Measurements from ENCODE around the gene IQCE. TPM values are rescaled to one million over a fixed set of nuclear protein-coding genes. Genes with fewer than 3 reads are reported as not detected.

Gene IQCE
- total RNA-seq, 1 donor from 2014 or later: 22.2 TPM

GRCh38 chr7:2622869-2623697, 64.3 kb downstream of the IQCE start:
- TF ChIP-seq, protein P1, sequence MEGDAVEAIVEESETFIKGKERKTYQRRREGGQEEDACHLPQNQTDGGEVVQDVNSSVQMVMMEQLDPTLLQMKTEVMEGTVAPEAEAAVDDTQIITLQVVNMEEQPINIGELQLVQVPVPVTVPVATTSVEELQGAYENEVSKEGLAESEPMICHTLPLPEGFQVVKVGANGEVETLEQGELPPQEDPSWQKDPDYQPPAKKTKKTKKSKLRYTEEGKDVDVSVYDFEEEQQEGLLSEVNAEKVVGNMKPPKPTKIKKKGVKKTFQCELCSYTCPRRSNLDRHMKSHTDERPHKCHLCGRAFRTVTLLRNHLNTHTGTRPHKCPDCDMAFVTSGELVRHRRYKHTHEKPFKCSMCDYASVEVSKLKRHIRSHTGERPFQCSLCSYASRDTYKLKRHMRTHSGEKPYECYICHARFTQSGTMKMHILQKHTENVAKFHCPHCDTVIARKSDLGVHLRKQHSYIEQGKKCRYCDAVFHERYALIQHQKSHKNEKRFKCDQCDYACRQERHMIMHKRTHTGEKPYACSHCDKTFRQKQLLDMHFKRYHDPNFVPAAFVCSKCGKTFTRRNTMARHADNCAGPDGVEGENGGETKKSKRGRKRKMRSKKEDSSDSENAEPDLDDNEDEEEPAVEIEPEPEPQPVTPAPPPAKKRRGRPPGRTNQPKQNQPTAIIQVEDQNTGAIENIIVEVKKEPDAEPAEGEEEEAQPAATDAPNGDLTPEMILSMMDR (IDR thresholded peaks at IDR 0.05): no peak
- DNase-seq: peak; percentile 79
- intact Hi-C loops (cut with DNase I): no loop called here

DNA sequence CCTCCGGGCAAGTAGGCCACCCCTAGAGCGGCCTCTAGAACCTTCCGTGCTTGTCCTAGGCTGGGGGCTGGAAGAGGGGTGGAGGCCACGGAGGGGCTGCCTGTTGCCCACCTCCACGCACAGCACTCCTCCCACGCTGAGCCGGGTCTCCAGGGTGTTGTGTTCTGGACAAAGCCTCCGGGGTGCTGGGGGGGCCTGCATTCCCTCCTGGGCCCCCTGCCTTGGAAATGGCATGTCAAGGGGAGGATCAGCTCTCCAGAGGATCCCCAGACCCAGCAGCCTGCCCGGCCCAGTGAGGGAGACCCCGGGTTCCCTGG, 64.9 kb downstream of the IQCE start:
- H3K27me3 ChIP-seq: no peaks in the 10 kb centered on the region
- no peak overlapping the region for H3K4me3 ChIP-seq
- ATAC-seq (no peak), DNase-seq (no peak)
- H3K36me3 ChIP-seq: no peaks in the 10 kb centered on the region
- H3K9me3 ChIP-seq: no peaks in the 10 kb centered on the region
- TF ChIP-seq, protein P1 (IDR thresholded peaks at IDR 0.05): no peak
- H3K4me1 ChIP-seq: peaks cover 31% of the 10 kb centered on the region
- H3K27ac ChIP-seq: no peak overlapping the region
- intact Hi-C loops (cut with DNase I): no loop called here

More at GRCh38 chr7:2622869-2623697, 64.3 kb downstream of the IQCE start:
- peaks cover 31% of the 10 kb centered on the region for H3K4me1 ChIP-seq
- no peak overlapping the region for H3K27ac ChIP-seq
- H3K36me3 ChIP-seq: no peaks in the 10 kb centered on the region
- H3K4me3 ChIP-seq: no peak overlapping the region
- H3K27me3 ChIP-seq: no peaks in the 10 kb centered on the region
- peak; percentile 89 for ATAC-seq
- no peaks in the 10 kb centered on the region for H3K9me3 ChIP-seq

DNA sequence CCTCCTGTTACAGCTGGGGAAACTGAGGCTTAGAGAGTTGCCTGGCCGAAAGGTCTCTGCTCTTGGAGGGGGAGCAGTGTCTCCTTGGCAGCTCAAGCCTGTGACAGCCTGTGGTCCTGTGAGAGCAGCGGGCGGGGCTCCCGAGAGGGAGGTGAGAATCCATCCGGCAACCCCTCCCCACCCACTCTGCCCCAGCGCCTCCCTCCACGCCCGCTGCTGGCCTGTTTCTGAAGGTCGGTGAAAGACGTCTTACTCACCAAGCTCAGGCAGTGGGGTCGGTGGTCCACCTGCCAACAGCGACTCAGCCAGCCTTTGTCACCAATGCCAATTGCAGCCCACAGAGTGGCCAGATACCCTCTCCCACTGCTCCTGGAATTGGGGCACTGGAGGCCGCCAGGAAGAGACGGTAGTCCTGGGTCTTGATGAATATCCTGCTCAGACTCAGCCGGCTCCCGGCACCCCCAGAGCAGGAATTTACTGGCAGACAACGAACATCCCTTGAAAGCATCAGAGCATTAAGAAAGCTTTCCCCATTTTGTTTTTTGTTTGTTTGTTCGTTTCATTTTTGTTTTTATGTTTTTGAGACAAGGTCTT, 65.6 kb downstream of the IQCE start:
- Histone ChIP-seq H3K4me3 (no peak overlapping the region), H3K27me3 (no peaks in the 10 kb centered on the region), H3K4me1 (peaks cover 31% of the 10 kb centered on the region), H3K36me3 (no peaks in the 10 kb centered on the region), H3K27ac (no peak overlapping the region), H3K9me3 (no peaks in the 10 kb centered on the region)
- DNase-seq (no peak), ATAC-seq (no peak)
- intact Hi-C loops (cut with DNase I): no loop called here
- TF ChIP-seq, protein P1 (IDR thresholded peaks at IDR 0.05): no peak

DNA sequence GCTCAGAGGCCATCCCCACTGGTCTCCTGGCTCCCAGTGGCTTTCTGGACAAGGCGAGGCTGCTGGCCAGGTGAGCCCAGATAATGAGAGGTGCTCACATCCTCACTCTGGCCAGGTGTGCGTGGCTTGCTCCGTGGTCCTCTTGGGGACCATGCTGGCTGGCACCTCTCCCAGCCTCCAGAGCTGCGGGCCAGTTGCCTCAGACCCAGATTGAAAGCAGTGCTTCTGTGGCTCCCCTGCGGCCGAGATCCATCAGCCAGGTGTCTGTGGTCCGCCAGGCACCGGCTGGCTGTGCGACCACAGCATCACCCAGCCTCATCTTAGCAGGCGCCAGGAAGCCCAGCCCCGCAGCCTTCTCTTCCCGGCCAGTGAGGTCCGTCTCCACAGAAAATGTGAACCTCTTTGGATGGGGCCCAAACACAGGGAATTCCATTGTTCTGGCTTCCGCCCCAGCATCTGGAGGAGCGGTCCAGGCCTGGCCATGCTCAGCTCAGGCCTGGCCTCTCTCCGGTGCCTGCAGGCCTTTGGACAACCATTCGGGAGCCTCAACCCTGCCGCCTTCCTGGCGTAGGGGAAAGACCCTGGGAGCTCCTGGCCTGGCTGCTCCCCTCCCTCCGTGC, 67.8 kb downstream of the IQCE start:
- H3K27ac ChIP-seq: no peak overlapping the region
- no peak overlapping the region for H3K4me3 ChIP-seq
- H3K36me3 ChIP-seq: no peaks in the 10 kb centered on the region
- DNase-seq: no peak
- intact Hi-C loops (cut with DNase I): no loop called here
- H3K9me3 ChIP-seq: no peaks in the 10 kb centered on the region
- TF ChIP-seq, protein P1 (IDR thresholded peaks at IDR 0.05): no peak
- ATAC-seq: no peak
- peaks cover 30% of the 10 kb centered on the region for H3K4me1 ChIP-seq
- no peaks in the 10 kb centered on the region for H3K27me3 ChIP-seq

GRCh38 chr7:2627258-2628129, 68.7 kb downstream of the IQCE start:
- H3K4me1 ChIP-seq: peaks cover 23% of the 10 kb centered on the region
- TF ChIP-seq, protein P1 (IDR thresholded peaks at IDR 0.05): no peak
- H3K27me3 ChIP-seq: no peaks in the 10 kb centered on the region
- no peaks in the 10 kb centered on the region for H3K36me3 ChIP-seq
- ATAC-seq (no peak), DNase-seq (no peak)
- H3K27ac ChIP-seq: no peak overlapping the region
- H3K4me3 ChIP-seq: no peak overlapping the region
- no peaks in the 10 kb centered on the region for H3K9me3 ChIP-seq
- intact Hi-C loops (cut with DNase I): no loop called here
